GM12875 (cell line): ENCODE results near the gene GJA1.

Source experiments
- H3K4me3 ChIP-seq: one replicate; pipeline ENCODE4 v1.5.1; 2011; ENCODE audit warnings: low read depth, low read length, control low read depth
- CTCF ChIP-seq: IDR thresholded peaks from 2 replicates; pipeline ENCODE4 v1.5.1; 2011; ENCODE audit warnings: low read depth, mild to moderate bottlenecking, control low read depth, inconsistent platforms, low read length, moderate library complexity, borderline replicate concordance; ENCODE audit not compliant: insufficient read depth

Gene GJA1

GRCh38 chr6:121479486-121480098, 44.1 kb downstream of the GJA1 start:
- no peak for TF ChIP-seq CTCF
- H3K4me3 ChIP-seq = no peak overlapping the region

GRCh38 chr6:121480099-121480713, 44.8 kb downstream of the GJA1 start:
- H3K4me3 ChIP-seq = no peak overlapping the region
- TF ChIP-seq CTCF = no peak

GRCh38 chr6:121482004-121482693, 46.7 kb downstream of the GJA1 start:
- TF ChIP-seq CTCF = no peak
- H3K4me3 ChIP-seq = no peak overlapping the region

- H3K4me3 ChIP-seq = no peak overlapping the region
- TF ChIP-seq CTCF = no peak
These were observed 47.3 kb downstream of the GJA1 start for GRCh38 chr6:121482751-121483150.

GRCh38 chr6:121485359-121485811, 49.9 kb downstream of the GJA1 start:
- TF ChIP-seq CTCF = no peak
- no peak overlapping the region for H3K4me3 ChIP-seq

- H3K4me3 ChIP-seq = no peak overlapping the region
- TF ChIP-seq CTCF = no peak
These were observed 56.1 kb downstream of the GJA1 start for GRCh38 chr6:121491576-121491975.
